ENCODE data around the gene RNF13. TPM values are rescaled to one million over a fixed set of nuclear protein-coding genes. Genes with fewer than 3 reads are reported as not detected.
A peak's percentile ranks its signal among the peaks of the same experiment; 100 is the strongest.

Gene RNF13
- total and polyA plus RNA-seq, 4 experiments from 2014 or later = 63.3 to 136 (median 98.7) TPM

DNA sequence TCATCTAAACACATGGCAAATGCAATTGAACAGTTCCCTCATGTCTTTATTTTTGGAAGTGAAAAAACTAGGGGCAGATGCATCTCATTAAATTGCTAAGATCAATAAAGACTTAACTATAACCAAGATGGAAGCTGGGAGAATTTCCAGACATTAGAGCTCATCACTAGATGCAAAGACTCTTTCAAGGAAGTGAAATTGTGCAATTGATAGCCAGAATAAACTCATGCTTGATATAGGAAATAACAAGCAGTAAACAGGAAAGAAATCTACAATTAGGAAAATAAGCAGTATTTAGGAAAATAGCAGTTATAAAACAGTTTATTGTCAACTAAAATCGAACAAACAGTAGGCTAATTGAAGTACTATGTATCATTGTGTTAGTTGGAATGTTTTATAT, 11.8 kb upstream of the RNF13 start:
- POLR2A ChIA-PET (ENCODE audit: partially characterized antibody) = no interaction called here
- no peaks in the 10 kb centered on the region for H3K36me3 ChIP-seq (ENCODE audit: insufficient read depth, low read length)
- CTCF ChIA-PET (ENCODE audit: partially characterized antibody) = interaction anchor here (1.5 kb wide), 1 partner anchor 35 kb away, joined by 5 read pairs; no protein-coding TSS in a partner anchor
- H3K9me3 ChIP-seq (ENCODE audit: control insufficient read depth in 1 of 2, low read length in 2 of 2) = no peaks in the 10 kb centered on the region
- H3K27me3 Mint-ChIP-seq = peaks cover 8 to 18% of the 10 kb centered on the region in 2 donors
- DNase-seq = no peak
- H3K4me1 Mint-ChIP-seq = no peaks in the 10 kb centered on the region
- no peaks in the 10 kb centered on the region for H3K36me3 Mint-ChIP-seq
- H3K27me3 ChIP-seq (ENCODE audit: insufficient read depth, low read length) = no peaks in the 10 kb centered on the region
- intact Hi-C loops (cut with micrococcal nuclease) = loop anchor here (10.0 kb wide), 1 partner anchor 236 kb away; no protein-coding TSS in a partner anchor
- H3K9me3 Mint-ChIP-seq = peaks cover 0 to 4% (median 0%) of the 10 kb centered on the region in 8 donors
- H3K27ac Mint-ChIP-seq = no peak overlapping the region
- H3K4me3 Mint-ChIP-seq = no peak overlapping the region
- no peaks in the 10 kb centered on the region for H3K4me1 ChIP-seq (ENCODE audit: insufficient read depth, low read length)
- no peak overlapping the region for H3K4me3 ChIP-seq (ENCODE audit: low read length in 2 of 2)
- H3K27ac ChIP-seq (ENCODE audit: low read depth, low read length) = no peak overlapping the region

DNA sequence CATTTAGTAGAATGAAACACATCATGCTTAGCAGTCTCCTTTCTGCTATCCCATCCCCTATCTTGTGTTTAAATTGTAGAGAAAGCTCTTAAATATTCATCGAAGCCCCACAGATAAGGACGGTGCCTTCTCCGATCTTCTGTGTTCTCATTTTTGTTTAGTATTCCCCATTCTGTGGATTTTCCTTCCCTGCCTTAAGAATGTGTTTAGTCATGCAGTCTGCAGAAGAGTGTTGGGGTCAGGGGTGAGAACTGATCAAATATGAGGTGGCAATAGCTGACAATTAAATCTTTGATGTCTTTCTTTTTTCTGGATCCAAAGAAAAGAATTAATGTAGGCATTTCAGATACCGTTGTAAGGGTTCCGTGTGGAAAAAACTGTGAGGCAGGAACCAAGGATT, 11.4 kb upstream of the RNF13 start:
- no peaks in the 10 kb centered on the region for H3K36me3 ChIP-seq (ENCODE audit: insufficient read depth, low read length)
- Mint-ChIP-seq H3K27ac (no peak overlapping the region), H3K9me3 (peaks cover 0 to 4% (median 0%) of the 10 kb centered on the region in 8 donors), H3K27me3 (peaks cover 8 to 18% of the 10 kb centered on the region in 2 donors), H3K4me3 (no peak overlapping the region), H3K36me3 (no peaks in the 10 kb centered on the region), H3K4me1 (peaks cover 0 to 4% (median under 1%) of the 10 kb centered on the region in 4 donors)
- no peaks in the 10 kb centered on the region for H3K9me3 ChIP-seq (ENCODE audit: control insufficient read depth in 1 of 2, low read length in 2 of 2)
- H3K27ac ChIP-seq (ENCODE audit: low read depth, low read length) = no peak overlapping the region
- POLR2A ChIA-PET (ENCODE audit: partially characterized antibody) = no interaction called here
- no peaks in the 10 kb centered on the region for H3K4me1 ChIP-seq (ENCODE audit: insufficient read depth, low read length)
- H3K27me3 ChIP-seq (ENCODE audit: insufficient read depth, low read length) = no peaks in the 10 kb centered on the region
- DNase-seq = no peak
- CTCF ChIA-PET (ENCODE audit: partially characterized antibody) = interaction anchor here (1.5 kb wide), 1 partner anchor 35 kb away, joined by 5 read pairs; no protein-coding TSS in a partner anchor
- intact Hi-C loops (cut with micrococcal nuclease) = loop anchor here (10.0 kb wide), 1 partner anchor 237 kb away; no protein-coding TSS in a partner anchor
- no peak overlapping the region for H3K4me3 ChIP-seq (ENCODE audit: low read length in 2 of 2)

DNA sequence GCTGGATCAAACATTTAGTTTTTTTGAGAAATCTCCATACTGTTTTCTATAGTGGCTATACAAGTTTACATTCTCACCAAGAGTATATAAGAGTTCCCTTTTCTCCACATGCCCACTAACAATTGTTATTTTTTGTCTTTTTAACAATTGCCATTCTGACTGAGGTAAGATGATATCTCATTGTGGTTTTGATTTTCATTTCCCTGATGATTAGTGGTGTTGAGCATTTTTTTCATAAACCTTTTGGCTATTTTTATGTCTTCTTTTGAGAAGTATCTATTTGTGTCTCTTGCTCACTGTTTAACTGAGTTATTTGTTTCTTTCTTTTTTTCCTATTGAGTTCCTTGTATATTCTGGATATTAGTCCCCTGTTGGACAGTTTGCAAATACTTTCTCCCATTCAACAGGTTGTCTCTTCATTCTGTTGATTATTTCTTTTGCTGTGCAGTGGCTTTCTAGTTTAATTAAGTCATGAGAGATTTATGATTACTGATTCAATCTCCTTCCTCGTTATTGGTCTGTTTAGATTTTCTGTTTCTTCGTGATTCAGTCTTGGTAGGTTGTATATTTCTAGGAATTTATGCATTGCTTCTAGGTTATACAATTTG, 6.7 kb upstream of the RNF13 start:
- Mint-ChIP-seq H3K36me3 (no peaks in the 10 kb centered on the region), H3K4me3 (no peak overlapping the region), H3K27me3 (peaks cover 6 to 10% of the 10 kb centered on the region in 2 donors), H3K27ac (no peak overlapping the region), H3K9me3 (no peaks in the 10 kb centered on the region), H3K4me1 (peaks cover 1 to 9% (median 3%) of the 10 kb centered on the region in 4 donors)
- H3K4me3 ChIP-seq (ENCODE audit: low read length in 2 of 2) = no peak overlapping the region
- no peaks in the 10 kb centered on the region for H3K36me3 ChIP-seq (ENCODE audit: insufficient read depth, low read length)
- DNase-seq = no peak
- CTCF ChIA-PET (ENCODE audit: partially characterized antibody) = interaction anchor here (3.6 to 3.7 kb wide), 2 partner anchors 16 to 685 kb away, joined by 30 to 81 read pairs; no protein-coding TSS in a partner anchor
- H3K27ac ChIP-seq (ENCODE audit: low read depth, low read length) = no peak overlapping the region
- no peaks in the 10 kb centered on the region for H3K4me1 ChIP-seq (ENCODE audit: insufficient read depth, low read length)
- no peaks in the 10 kb centered on the region for H3K9me3 ChIP-seq (ENCODE audit: control insufficient read depth in 1 of 2, low read length in 2 of 2)
- POLR2A ChIA-PET (ENCODE audit: partially characterized antibody) = no interaction called here
- intact Hi-C loops (cut with micrococcal nuclease) = loop anchor here (10.0 kb wide), 1 partner anchor 241 kb away; no protein-coding TSS in a partner anchor
- H3K27me3 ChIP-seq (ENCODE audit: insufficient read depth, low read length) = no peaks in the 10 kb centered on the region

DNA sequence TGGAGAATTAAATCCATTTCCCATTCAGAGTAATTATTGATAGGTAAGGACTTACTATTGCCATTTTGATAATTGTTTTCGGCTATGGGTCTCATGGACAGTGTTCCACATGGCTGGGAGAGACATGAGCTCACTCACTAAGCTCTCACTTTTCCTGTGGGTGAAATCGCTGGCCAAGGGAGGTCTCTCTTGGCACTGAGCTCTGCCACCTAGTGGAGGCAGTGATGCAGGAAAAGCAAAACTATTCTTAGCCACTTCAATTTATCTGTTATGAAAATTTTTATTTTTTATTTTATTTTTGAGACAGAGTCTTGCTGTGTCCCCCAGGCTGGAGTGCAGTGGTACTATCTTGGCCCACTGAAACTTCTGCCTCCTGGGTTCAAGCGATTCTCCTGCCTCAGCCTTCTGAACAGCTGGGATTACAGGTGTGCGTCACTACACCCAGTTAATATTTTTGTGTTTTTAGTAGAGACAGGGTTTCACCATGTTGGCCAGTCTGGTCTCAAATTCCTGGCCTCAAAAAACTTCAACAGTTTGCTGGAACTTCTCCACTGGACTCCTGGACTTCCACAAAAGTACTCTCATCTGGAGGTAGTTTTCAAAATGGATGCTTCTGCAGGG, 4.7 kb upstream of the RNF13 start:
- H3K4me3 Mint-ChIP-seq = no peak overlapping the region
- POLR2A ChIA-PET (ENCODE audit: partially characterized antibody) = interaction anchor here (1.1 to 1.4 kb wide), 2 partner anchors 43 to 56 kb away, joined by 5 to 6 read pairs; partner anchors contain the start of gene COMMD2
- intact Hi-C loops (cut with micrococcal nuclease) = loop anchor here (1.0 to 10.0 kb wide), 3 partner anchors 244 to 688 kb away; no protein-coding TSS in a partner anchor

DNA sequence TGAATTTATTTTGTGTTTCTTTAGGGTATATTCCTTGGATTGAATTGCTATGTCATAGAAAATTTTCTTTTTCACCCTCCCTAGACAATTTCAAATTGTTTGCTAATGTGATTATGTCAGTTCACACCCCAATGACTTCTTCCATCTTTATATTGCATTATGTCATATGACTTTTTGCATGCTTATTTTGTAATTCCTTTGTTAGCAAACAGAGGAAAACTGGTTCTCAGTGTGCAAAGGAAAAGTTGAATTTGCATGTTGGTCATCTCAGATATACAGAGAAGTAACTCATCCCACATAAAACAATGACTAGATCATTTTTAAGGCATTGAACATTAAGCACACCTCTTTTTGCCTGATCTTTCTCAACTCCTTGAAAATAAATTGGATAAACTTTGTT, 3.3 kb upstream of the RNF13 start:
- POLR2A ChIA-PET (ENCODE audit: partially characterized antibody) = no interaction called here
- H3K4me3 Mint-ChIP-seq = no peak overlapping the region

More for the DNA sequence above, 4.7 kb upstream of the RNF13 start:
- CTCF ChIA-PET (ENCODE audit: partially characterized antibody) = interaction anchor here (0.7 to 3.7 kb wide), 42 partner anchors 8 to 854 kb away, joined by 3 to 81 read pairs (median 4); partner anchors contain the start of genes ANKUB1, COMMD2 and GYG1
- no peaks in the 10 kb centered on the region for H3K27me3 ChIP-seq (ENCODE audit: insufficient read depth, low read length)
- H3K9me3 Mint-ChIP-seq = no peaks in the 10 kb centered on the region
- peaks cover 6% of the 10 kb centered on the region for H3K4me1 ChIP-seq (ENCODE audit: insufficient read depth, low read length)
- no peak overlapping the region for H3K4me3 ChIP-seq (ENCODE audit: low read length in 2 of 2)
- H3K36me3 ChIP-seq (ENCODE audit: insufficient read depth, low read length) = no peaks in the 10 kb centered on the region
- no peak overlapping the region for H3K27ac ChIP-seq (ENCODE audit: low read depth, low read length)
- H3K27ac Mint-ChIP-seq = no peak overlapping the region
- peaks cover 0 to 8% of the 10 kb centered on the region in 2 donors for H3K36me3 Mint-ChIP-seq
- no peaks in the 10 kb centered on the region for H3K9me3 ChIP-seq (ENCODE audit: control insufficient read depth in 1 of 2, low read length in 2 of 2)
- peaks cover 6 to 18% (median 13%) of the 10 kb centered on the region in 4 donors for H3K4me1 Mint-ChIP-seq
- peaks cover 6 to 10% of the 10 kb centered on the region in 2 donors for H3K27me3 Mint-ChIP-seq
- peak; percentile 29 to 51 (median 39) for DNase-seq

DNA sequence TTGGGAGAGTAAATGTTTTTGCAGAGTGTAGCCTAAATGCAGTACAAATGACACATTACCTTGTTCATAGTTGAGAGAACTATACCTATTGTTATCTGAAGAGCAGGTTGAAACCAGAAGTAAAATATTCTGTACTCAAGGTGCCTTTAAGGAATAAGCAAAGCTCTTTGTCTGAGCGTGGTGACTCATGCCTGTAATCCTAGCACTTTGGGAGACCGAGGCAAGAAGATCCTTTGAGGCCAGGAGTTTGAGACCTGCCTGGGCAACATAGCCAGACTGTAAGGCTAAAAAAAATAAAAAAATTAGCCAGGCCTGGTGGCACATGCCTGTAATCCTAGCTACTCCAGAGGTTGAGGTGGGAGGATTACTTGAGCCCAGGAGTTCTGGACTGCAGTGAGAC, 2.2 kb upstream of the RNF13 start:
- Histone ChIP-seq H3K27me3 (ENCODE audit: insufficient read depth, low read length) (no peaks in the 10 kb centered on the region), H3K4me3 (ENCODE audit: low read length in 2 of 2) (no peak overlapping the region), H3K4me1 (ENCODE audit: insufficient read depth, low read length) (peaks cover 25% of the 10 kb centered on the region), H3K36me3 (ENCODE audit: insufficient read depth, low read length) (no peaks in the 10 kb centered on the region), H3K27ac (ENCODE audit: low read depth, low read length) (no peak overlapping the region), H3K9me3 (ENCODE audit: control insufficient read depth in 1 of 2, low read length in 2 of 2) (no peaks in the 10 kb centered on the region)
- ChIA-PET CTCF (ENCODE audit: partially characterized antibody) (no interaction called here), POLR2A (ENCODE audit: partially characterized antibody) (interaction anchor here (1.5 kb wide), 1 partner anchor 58 kb away, joined by 5 read pairs; the partner anchor contains the start of gene COMMD2)
- intact Hi-C loops (cut with micrococcal nuclease) = loop anchor here (5.0 to 10.0 kb wide), 3 partner anchors 161 to 951 kb away; partner anchors contain the start of genes PFN2, SELENOT and SIAH2
- Mint-ChIP-seq H3K27ac (no peak overlapping the region), H3K4me1 (peaks cover 21 to 44% (median 31%) of the 10 kb centered on the region in 4 donors), H3K36me3 (peaks cover 0 to 18% of the 10 kb centered on the region in 2 donors), H3K4me3 (no peak overlapping the region), H3K9me3 (no peaks in the 10 kb centered on the region), H3K27me3 (peaks cover 2 to 7% of the 10 kb centered on the region in 2 donors)
- DNase-seq = no peak

More for the DNA sequence above, 3.3 kb upstream of the RNF13 start:
- H3K4me3 ChIP-seq (ENCODE audit: low read length in 2 of 2) = no peak overlapping the region
- no peaks in the 10 kb centered on the region for H3K27me3 ChIP-seq (ENCODE audit: insufficient read depth, low read length)
- no peaks in the 10 kb centered on the region for H3K36me3 ChIP-seq (ENCODE audit: insufficient read depth, low read length)
- Mint-ChIP-seq H3K27ac (no peak overlapping the region), H3K36me3 (peaks cover 0 to 18% of the 10 kb centered on the region in 2 donors), H3K9me3 (no peaks in the 10 kb centered on the region), H3K27me3 (peaks cover 6 to 10% of the 10 kb centered on the region in 2 donors), H3K4me1 (peaks cover 12 to 32% (median 21%) of the 10 kb centered on the region in 4 donors)
- peaks cover 14% of the 10 kb centered on the region for H3K4me1 ChIP-seq (ENCODE audit: insufficient read depth, low read length)
- intact Hi-C loops (cut with micrococcal nuclease) = loop anchor here (2.0 to 10.0 kb wide), 5 partner anchors 163 to 953 kb away; partner anchors contain the start of genes PFN2, SELENOT and SIAH2
- CTCF ChIA-PET (ENCODE audit: partially characterized antibody) = interaction anchor here (1.2 to 3.7 kb wide), 7 partner anchors 13 to 818 kb away, joined by 3 to 81 read pairs (median 30); partner anchors contain the start of gene GYG1
- no peak for DNase-seq
- H3K27ac ChIP-seq (ENCODE audit: low read depth, low read length) = no peak overlapping the region
- no peaks in the 10 kb centered on the region for H3K9me3 ChIP-seq (ENCODE audit: control insufficient read depth in 1 of 2, low read length in 2 of 2)

Data from CD4-positive, alpha-beta memory T cell (primary cell).